ENCODE data around the gene ACTMAP. TPM values are rescaled to one million over a fixed set of nuclear protein-coding genes. Genes with fewer than 3 reads are reported as not detected.

The ACTMAP gene
- total and polyA plus RNA-seq, 2 of the 13 experiments (the other 11 are each of a cell fraction or from before 2014, with no cell fraction given): 2.2 to 7.9 TPM

DNA sequence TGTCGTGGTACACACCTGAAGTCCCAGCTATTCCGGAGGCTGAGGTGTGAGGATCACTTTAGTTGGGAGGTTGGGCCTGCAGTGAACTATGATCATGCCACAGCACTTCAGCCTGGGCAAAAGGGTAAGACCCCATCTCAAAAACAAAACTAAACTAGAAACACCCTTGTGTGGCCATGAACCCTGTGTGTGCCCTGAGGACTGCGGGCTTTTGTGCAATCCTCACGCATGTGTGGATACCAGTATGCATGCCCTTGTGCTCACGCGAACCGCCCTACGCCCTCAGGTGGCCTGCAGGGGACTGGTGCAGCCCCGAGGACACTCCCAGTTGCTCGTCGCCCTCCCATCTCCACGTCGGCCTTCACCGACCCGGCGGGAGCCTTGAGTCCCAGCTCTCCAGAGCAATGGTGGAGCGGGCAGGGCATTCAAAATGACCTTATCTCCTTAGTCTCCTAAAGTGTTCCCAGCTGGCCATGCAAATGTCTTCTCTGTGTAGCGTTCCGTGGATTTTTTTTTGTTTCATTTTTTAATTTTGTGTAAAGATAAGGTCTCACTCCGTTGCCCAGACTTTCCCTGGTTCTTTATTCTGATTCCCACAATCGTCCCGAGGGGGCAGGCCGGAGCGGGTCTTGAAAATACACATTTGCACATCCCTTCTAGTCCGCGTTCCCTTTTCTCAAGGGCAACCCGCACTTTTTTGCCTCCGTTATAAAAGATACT lies 47.8 kb upstream of the ACTMAP start (continued):
- TF ChIP-seq E2F5 (CRISPR knock-in tag; conservative IDR thresholded peaks at IDR 0.05): peak; percentile 47; the same call in 1 of the 2 replicates
- TF ChIP-seq ZNF605 (CRISPR knock-in tag; IDR thresholded peaks at IDR 0.05): peak; percentile 71
- TF ChIP-seq PRDM15 (CRISPR knock-in tag; IDR thresholded peaks at IDR 0.05): peak; percentile 28; the same call in 1 of the 2 replicates
- no peak for TF ChIP-seq TCF12 (IDR thresholded peaks at IDR 0.05)
- TF ChIP-seq TCF12 (CRISPR knock-in tag; IDR thresholded peaks at IDR 0.05): peak; percentile 44; the same call in 1 of the 2 replicates
- 0 out of 2 replicates have a peak, but pooled peaks have one; percentile 13 for TF ChIP-seq KMT2A (CRISPR knock-in tag; IDR thresholded peaks at IDR 0.05)
- TF ChIP-seq CTCF (CRISPR knock-in tag; IDR thresholded peaks at IDR 0.05): peak; percentile 89
- TF ChIP-seq PRPF4 (IDR thresholded peaks at IDR 0.05; ENCODE audit: low read depth, low read length, poor library complexity, severe bottlenecking): no peak
- peak; percentile 44; the same call in 1 of the 2 replicates for TF ChIP-seq JUN (CRISPR knock-in tag; IDR thresholded peaks at IDR 0.05)
- TF ChIP-seq FIP1L1 (IDR thresholded peaks at IDR 0.05; ENCODE audit: borderline replicate concordance, insufficient read depth, low read depth, low read length): no peak
- TF ChIP-seq ZNF431 (CRISPR knock-in tag; IDR thresholded peaks at IDR 0.05; ENCODE audit: borderline replicate concordance, low read depth): no peak
- peak; percentile 74 for TF ChIP-seq DMAP1 (CRISPR knock-in tag; IDR thresholded peaks at IDR 0.05)
- peak; percentile 35; the same call in 1 of the 2 replicates for TF ChIP-seq SP5 (CRISPR knock-in tag; IDR thresholded peaks at IDR 0.05; ENCODE audit: borderline replicate concordance, low read depth)
- peak; percentile 68 for TF ChIP-seq ZMYM4 (CRISPR knock-in tag; IDR thresholded peaks at IDR 0.05)
- TF ChIP-seq, protein P1, sequence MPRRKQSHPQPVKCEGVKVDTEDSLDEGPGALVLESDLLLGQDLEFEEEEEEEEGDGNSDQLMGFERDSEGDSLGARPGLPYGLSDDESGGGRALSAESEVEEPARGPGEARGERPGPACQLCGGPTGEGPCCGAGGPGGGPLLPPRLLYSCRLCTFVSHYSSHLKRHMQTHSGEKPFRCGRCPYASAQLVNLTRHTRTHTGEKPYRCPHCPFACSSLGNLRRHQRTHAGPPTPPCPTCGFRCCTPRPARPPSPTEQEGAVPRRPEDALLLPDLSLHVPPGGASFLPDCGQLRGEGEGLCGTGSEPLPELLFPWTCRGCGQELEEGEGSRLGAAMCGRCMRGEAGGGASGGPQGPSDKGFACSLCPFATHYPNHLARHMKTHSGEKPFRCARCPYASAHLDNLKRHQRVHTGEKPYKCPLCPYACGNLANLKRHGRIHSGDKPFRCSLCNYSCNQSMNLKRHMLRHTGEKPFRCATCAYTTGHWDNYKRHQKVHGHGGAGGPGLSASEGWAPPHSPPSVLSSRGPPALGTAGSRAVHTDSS (CRISPR knock-in tag; conservative IDR thresholded peaks at IDR 0.05): peak; percentile 35; the same call in 1 of the 2 replicates
- TF ChIP-seq ZNF12 (CRISPR knock-in tag; IDR thresholded peaks at IDR 0.05): peak; percentile 52; the same call in 1 of the 2 replicates
- TF ChIP-seq SSRP1 (CRISPR knock-in tag; IDR thresholded peaks at IDR 0.05): no peak
- TF ChIP-seq ZKSCAN8 (CRISPR knock-in tag; IDR thresholded peaks at IDR 0.05; ENCODE audit: borderline replicate concordance): peak; percentile 74; the same call in 1 of the 2 replicates
- TF ChIP-seq NR3C1 (CRISPR knock-in tag; IDR thresholded peaks at IDR 0.05): no peak
- TF ChIP-seq PTBP1 (IDR thresholded peaks at IDR 0.05; ENCODE audit: low read depth, low read length, poor library complexity, severe bottlenecking): no peak
